HUES6 (cell line): ENCODE data around the gene MOGAT1.

Experiments used
- H3K27ac ChIP-seq: 2 replicates; pipeline ENCODE4 v1.7.0; 2013; ENCODE audit warnings: low read depth, mild to moderate bottlenecking, low read length, inconsistent platforms
- H3K27me3 ChIP-seq: 2 replicates; pipeline ENCODE4 v1.6.1; 2013; ENCODE audit warnings: low read length; ENCODE audit not compliant: control insufficient read depth, insufficient read depth
- H3K36me3 ChIP-seq: 2 replicates; pipeline ENCODE4 v1.6.1; 2013; ENCODE audit warnings: low read length; ENCODE audit not compliant: control insufficient read depth, insufficient read depth
- H3K4me1 ChIP-seq: 2 replicates; pipeline ENCODE4 v1.6.1; 2013; ENCODE audit warnings: low read length; ENCODE audit not compliant: control insufficient read depth, insufficient read depth
- H3K4me3 ChIP-seq: 2 replicates; pipeline ENCODE4 v1.5.1; 2013; ENCODE audit warnings: low read depth, low read length
- H3K9ac ChIP-seq: one replicate; pipeline ENCODE4 v1.6.1; 2013; ENCODE audit warnings: mild to moderate bottlenecking, low read length
- H3K9me3 ChIP-seq: 2 replicates; pipeline ENCODE4 v1.6.1; 2013; ENCODE audit warnings: low read depth, low read length; ENCODE audit not compliant: control insufficient read depth, insufficient read depth

The MOGAT1 gene

DNA sequence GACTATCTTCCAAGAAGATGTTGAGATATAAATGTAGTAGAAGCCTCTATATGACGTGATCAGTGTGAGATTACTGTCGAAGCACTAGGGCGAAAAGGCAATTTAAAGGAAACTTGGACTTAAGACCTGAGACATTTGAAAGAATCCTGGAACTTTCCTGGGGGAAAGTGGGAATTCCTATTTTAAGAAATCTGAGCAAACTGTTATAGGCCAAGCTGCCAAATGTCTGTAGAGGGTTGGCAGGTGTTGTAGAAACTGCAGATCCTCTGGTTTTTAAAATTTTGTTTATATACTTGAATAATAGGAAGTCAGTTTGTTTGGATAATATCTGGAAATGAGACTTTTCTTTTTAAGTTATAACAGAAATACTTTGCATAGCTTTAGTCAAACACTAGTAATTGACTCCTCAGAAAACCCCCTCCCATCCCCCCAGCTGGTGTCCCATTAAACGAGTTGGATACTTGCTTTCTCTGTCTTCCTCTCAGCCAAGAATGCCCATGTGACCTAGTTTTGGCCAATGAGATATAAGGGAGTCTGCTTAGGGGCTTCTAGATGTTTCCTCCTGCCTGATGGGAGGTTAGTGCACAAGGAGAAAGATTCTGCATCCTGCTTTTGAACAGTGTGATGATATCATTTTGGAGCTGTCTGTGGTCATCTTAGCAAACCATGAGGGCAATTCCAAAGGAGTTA is 61.2 kb downstream of the MOGAT1 start:
- no peak overlapping the region for H3K4me3 ChIP-seq
- H3K9me3 ChIP-seq, result no peaks in the 10 kb centered on the region
- H3K36me3 ChIP-seq, result no peaks in the 10 kb centered on the region
- H3K27me3 ChIP-seq, result no peaks in the 10 kb centered on the region
- no peak overlapping the region for H3K9ac ChIP-seq
- H3K27ac ChIP-seq, result no peak overlapping the region
- H3K4me1 ChIP-seq, result no peaks in the 10 kb centered on the region

DNA sequence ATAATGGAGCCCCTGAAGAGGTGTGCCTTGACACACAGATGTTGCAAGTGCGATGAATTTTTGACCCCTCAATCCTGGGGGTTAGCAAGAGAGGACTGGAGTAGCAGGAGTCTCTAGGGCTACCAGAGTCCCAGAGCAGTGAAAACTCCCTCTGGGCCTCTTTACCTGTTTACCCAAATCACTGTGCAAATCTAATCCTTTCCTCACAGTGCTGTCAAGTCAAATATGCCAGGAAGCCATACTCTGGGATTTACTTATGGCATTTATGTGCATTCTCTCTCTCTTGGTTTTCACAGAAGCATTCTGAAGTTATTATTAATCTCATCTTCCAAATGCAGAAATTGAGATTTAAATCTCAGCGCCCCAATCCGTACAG is 62.0 kb downstream of the MOGAT1 start:
- H3K9me3 ChIP-seq, result no peaks in the 10 kb centered on the region
- H3K27me3 ChIP-seq, result no peaks in the 10 kb centered on the region
- H3K9ac ChIP-seq, result no peak overlapping the region
- H3K27ac ChIP-seq, result no peak overlapping the region
- no peaks in the 10 kb centered on the region for H3K36me3 ChIP-seq
- H3K4me1 ChIP-seq, result no peaks in the 10 kb centered on the region; the same call in 1 of the 2 replicates
- H3K4me3 ChIP-seq, result no peak overlapping the region

DNA sequence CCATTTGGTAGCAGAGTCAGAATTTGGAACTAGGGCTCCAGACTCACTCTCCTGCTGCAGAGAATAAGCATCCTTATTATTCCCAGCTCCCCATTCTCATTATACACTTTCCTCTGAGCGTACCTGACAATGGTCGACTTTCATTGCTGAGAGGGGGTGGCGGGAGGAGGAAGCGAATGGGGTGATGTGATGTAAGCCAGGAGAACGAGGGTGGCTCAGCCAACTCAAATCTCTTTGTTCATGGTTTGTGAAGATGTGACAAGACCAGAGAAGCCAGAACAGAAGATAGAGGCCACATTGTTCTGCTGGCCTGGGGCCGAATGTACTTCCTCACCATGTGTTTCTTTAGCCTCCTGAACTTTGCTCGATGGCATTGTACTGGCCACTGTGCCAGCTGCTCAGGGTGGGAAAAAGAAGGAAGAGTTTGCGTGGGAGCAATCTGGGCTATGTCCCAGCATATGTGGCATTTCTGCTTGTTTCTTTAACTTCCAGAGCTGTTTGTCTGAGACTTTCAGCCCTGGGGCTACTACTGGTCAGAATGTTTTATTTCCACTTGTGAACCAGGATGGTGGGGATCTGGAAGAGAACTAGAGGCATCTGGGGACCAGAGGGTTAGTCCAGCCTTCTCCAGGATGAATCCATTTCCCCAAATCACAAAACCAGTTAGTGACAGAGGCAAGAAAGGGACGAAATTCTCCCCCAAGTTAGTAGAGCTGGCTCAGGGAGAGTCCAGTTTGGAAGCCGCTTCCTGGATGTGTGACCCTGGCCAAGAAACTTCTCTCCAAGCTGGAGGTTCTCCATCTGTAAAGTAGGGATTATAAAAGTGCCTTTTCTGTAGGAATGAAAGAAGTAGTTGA is 62.6 kb downstream of the MOGAT1 start:
- Histone ChIP-seq H3K4me3 (no peak overlapping the region), H3K27ac (no peak overlapping the region), H3K27me3 (no peaks in the 10 kb centered on the region), H3K4me1 (peaks cover 4% of the 10 kb centered on the region; the same call in 1 of the 2 replicates), H3K9ac (no peak overlapping the region), H3K9me3 (no peaks in the 10 kb centered on the region), H3K36me3 (no peaks in the 10 kb centered on the region)

DNA sequence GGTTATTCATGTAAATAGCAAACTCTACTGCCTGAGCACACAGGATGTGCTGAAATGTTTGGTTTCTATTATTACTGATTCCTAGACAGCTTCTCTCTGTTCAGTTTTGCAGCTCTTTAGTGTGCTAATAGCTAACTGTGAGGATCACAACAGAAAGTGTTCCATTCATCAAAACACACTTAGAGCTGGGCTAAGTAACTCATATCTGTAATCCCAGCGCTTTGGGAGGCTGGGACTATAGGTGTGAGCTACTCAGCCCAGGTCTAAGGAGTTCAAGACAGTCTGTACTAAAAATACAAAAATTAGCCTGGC is 63.2 kb downstream of the MOGAT1 start:
- H3K27me3 ChIP-seq, result no peaks in the 10 kb centered on the region
- H3K4me3 ChIP-seq, result no peak overlapping the region
- H3K27ac ChIP-seq, result no peak overlapping the region
- no peaks in the 10 kb centered on the region for H3K9me3 ChIP-seq
- H3K36me3 ChIP-seq, result no peaks in the 10 kb centered on the region
- H3K4me1 ChIP-seq, result peaks cover 6% of the 10 kb centered on the region; the same call in 1 of the 2 replicates
- no peak overlapping the region for H3K9ac ChIP-seq

DNA sequence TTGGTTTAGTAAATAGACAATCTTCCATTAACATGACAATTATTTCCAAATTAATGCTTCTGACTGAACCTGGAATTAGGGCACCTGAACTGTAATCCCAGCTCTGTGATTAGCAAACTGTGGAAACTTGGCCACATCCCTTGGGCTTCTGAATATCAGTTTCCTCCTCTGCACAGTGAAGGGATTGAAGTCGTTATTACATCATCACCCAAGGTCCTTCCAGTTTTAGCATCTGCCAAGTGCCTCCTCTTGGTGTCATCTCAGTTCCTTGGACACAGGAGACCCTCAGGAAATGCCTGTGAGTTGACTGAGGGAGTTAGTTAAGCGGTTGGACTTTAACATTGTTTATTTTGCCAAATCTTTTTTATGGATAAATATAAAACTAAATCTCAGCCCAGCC is 64.8 kb downstream of the MOGAT1 start:
- Histone ChIP-seq H3K36me3 (no peaks in the 10 kb centered on the region), H3K27ac (no peak overlapping the region), H3K27me3 (no peaks in the 10 kb centered on the region), H3K9ac (no peak overlapping the region), H3K4me1 (peaks cover 6% of the 10 kb centered on the region; the same call in 1 of the 2 replicates), H3K4me3 (no peak overlapping the region), H3K9me3 (no peaks in the 10 kb centered on the region)

DNA sequence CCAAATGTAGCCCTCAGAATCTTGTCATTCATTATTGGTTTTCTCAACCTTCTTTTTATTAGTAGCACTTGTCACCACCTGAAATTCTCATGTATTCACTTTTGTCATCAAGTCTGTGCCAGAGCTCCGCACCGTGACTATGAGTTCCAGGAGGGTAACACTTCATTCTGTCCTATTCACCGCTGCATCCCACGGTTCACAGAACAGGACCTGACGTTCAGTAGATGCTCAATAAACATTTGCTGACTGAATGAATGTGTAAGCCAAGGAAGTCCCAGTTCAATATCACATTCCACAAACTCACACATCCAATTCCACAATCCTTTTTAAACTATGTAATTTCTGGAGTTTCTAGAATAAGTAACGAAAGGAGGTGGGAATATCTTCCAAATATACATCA is 65.5 kb downstream of the MOGAT1 start:
- no peaks in the 10 kb centered on the region for H3K27me3 ChIP-seq
- H3K27ac ChIP-seq, result no peak overlapping the region
- no peak overlapping the region for H3K9ac ChIP-seq
- no peak overlapping the region for H3K4me3 ChIP-seq
- H3K9me3 ChIP-seq, result no peaks in the 10 kb centered on the region
- no peaks in the 10 kb centered on the region for H3K36me3 ChIP-seq
- H3K4me1 ChIP-seq, result peaks cover 6% of the 10 kb centered on the region; the same call in 1 of the 2 replicates

DNA sequence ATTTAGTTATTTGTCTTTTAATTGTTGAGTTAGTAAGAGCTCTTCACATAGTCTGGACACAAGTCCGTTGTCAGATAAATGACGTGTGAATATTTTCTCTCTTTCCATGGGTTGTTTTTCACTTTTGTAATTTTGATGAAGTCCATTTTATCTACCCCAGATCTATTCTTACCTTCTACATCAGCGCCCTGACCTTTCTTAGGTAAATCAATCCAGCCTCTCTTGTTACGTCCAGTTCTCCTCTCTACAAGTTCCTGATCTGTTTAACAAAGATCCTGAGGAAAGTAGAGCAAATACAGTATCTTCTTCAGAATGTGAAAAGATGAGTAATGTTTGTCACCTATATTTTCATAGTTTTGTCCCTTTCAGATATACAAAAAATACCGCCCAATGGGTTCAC is 66.9 kb downstream of the MOGAT1 start:
- Histone ChIP-seq H3K27ac (0 out of 2 replicates have a peak overlapping the region, but pooled peaks have one; percentile 27), H3K36me3 (no peaks in the 10 kb centered on the region), H3K4me1 (peaks cover 6% of the 10 kb centered on the region; the same call in 1 of the 2 replicates)

DNA sequence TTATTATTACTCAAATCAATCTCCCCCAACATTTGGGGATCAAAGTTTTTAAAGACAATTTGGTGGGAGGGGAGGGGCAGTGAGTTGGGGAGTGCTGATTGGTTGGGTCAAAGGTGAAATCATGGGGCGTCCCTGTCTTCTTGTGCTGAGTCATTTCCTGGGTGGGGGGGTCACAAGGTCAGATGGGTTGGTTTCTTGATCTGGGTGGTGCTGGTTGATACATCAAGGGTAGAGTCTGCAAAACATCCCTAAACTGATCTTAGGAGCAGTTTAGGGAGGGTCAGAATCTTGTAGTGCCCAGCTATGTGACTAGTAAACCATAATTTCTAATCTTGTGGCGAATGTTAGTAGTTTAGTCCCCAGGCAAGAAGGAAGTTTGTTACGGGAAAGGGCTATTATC is 67.4 kb downstream of the MOGAT1 start:
- no peaks in the 10 kb centered on the region for H3K36me3 ChIP-seq
- peaks cover 6% of the 10 kb centered on the region; the same call in 1 of the 2 replicates for H3K4me1 ChIP-seq
- no peaks in the 10 kb centered on the region for H3K9me3 ChIP-seq
- H3K4me3 ChIP-seq, result no peak overlapping the region
- peak overlapping the region; percentile 45; the same call in 1 of the 2 replicates for H3K27ac ChIP-seq
- H3K27me3 ChIP-seq, result no peaks in the 10 kb centered on the region
- H3K9ac ChIP-seq, result no peak overlapping the region

More for the DNA sequence above, 66.9 kb downstream of the MOGAT1 start:
- Histone ChIP-seq H3K9ac (no peak overlapping the region), H3K9me3 (no peaks in the 10 kb centered on the region), H3K27me3 (no peaks in the 10 kb centered on the region), H3K4me3 (no peak overlapping the region)

DNA sequence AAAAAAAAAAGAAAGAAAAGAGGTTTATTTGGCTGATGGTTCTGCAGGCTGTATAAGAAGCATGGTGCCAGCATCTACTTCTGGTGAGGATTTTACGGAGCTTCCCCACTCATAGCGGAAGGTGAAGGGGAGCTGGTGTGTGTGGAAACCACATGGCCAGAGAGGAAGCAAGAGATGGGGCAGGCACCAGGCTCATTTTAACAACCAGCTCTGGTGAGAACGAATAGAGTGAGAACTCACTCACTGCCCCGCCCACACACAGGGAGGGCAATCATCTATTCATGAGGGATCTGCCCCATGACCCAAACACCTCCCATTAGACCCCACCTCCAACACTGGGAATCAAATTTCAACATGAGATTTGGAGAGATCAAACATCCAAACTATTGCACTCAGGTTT is 68.5 kb downstream of the MOGAT1 start:
- Histone ChIP-seq H3K27ac (no peak overlapping the region), H3K27me3 (no peaks in the 10 kb centered on the region), H3K36me3 (no peaks in the 10 kb centered on the region), H3K9me3 (no peaks in the 10 kb centered on the region), H3K4me3 (no peak overlapping the region), H3K4me1 (peaks cover 6% of the 10 kb centered on the region; the same call in 1 of the 2 replicates), H3K9ac (no peak overlapping the region)

DNA sequence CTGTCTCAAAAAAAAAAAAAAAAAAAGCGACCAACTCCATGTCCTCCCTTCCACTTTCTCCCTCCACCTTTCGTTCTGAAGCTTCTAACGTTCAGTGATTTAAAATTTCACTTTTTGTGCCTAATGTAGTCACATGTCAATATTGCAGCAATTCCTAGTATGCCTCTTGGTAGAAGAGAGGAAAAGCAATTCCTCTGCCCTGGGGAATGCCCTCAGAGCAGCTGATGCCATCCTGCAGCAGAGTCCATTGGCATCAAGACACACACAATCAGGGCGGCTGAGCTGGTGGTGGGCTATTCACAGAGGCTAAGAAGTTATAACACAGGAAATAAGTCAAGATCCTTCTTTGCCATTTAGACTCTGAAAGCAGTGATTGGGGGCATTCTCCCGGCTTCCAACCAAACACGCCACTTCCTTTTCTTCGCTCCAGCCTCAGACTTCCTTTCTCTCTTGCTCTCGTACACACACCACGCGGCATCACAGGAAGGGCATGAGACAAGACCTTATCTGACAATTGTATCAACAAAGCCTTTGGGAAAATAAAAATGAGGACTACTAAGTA is 71.9 kb downstream of the MOGAT1 start:
- peaks cover 27% of the 10 kb centered on the region for H3K4me1 ChIP-seq
- H3K9me3 ChIP-seq, result no peaks in the 10 kb centered on the region

More for the DNA sequence above, 71.9 kb downstream of the MOGAT1 start:
- Histone ChIP-seq H3K27me3 (no peaks in the 10 kb centered on the region), H3K36me3 (no peaks in the 10 kb centered on the region), H3K27ac (no peak overlapping the region), H3K4me3 (no peak overlapping the region), H3K9ac (no peak overlapping the region)
